IPS-20b (cell line): ENCODE measurements around the gene WNT8A.

Source experiments
- H3K27ac ChIP-seq: one replicate; pipeline ENCODE4 v1.5.1; 2013; ENCODE audit warnings: low read length
- H3K27me3 ChIP-seq: 2 replicates; pipeline ENCODE4 v1.6.1; 2013; ENCODE audit warnings: mild to moderate bottlenecking, low read length, inconsistent platforms; ENCODE audit not compliant: insufficient read depth
- H3K36me3 ChIP-seq: 2 replicates; pipeline ENCODE4 v1.6.1; 2013; ENCODE audit warnings: low read depth, mild to moderate bottlenecking, inconsistent platforms, low read length, moderate library complexity; ENCODE audit not compliant: insufficient read depth
- H3K4me1 ChIP-seq: 2 replicates; pipeline ENCODE4 v1.6.1; 2013; ENCODE audit warnings: mild to moderate bottlenecking, control low read depth, inconsistent platforms, low read length, moderate library complexity; ENCODE audit not compliant: insufficient read depth
- H3K4me3 ChIP-seq: 2 replicates; pipeline ENCODE4 v1.5.1; 2013; ENCODE audit warnings: mild to moderate bottlenecking, low read length, inconsistent platforms
- H3K9ac ChIP-seq: 2 replicates; pipeline ENCODE4 v1.6.1; 2013; ENCODE audit warnings: low read depth, mild to moderate bottlenecking, inconsistent platforms, low read length, moderate library complexity
- H3K9me3 ChIP-seq: 2 replicates; pipeline ENCODE4 v1.6.1; 2013; ENCODE audit warnings: mild to moderate bottlenecking, low read depth, low read length, inconsistent platforms; ENCODE audit not compliant: insufficient read depth

The WNT8A gene

GRCh38 chr5:138111937-138112336 lies 28.1 kb downstream of the WNT8A start:
- Histone ChIP-seq H3K9me3 (no peaks in the 10 kb centered on the region), H3K4me3 (no peak overlapping the region), H3K4me1 (peaks cover 10% of the 10 kb centered on the region; the same call in 1 of the 2 replicates), H3K27me3 (no peaks in the 10 kb centered on the region), H3K27ac (no peak overlapping the region), H3K9ac (no peak overlapping the region), H3K36me3 (no peaks in the 10 kb centered on the region)

- no peaks in the 10 kb centered on the region for H3K9me3 ChIP-seq
- H3K27me3 ChIP-seq: no peaks in the 10 kb centered on the region
- peaks cover 5% of the 10 kb centered on the region; the same call in 1 of the 2 replicates for H3K4me1 ChIP-seq
- H3K9ac ChIP-seq: no peak overlapping the region
- no peak overlapping the region for H3K27ac ChIP-seq
- H3K4me3 ChIP-seq: no peak overlapping the region
- H3K36me3 ChIP-seq: no peaks in the 10 kb centered on the region
These were observed 31.4 kb downstream of the WNT8A start for GRCh38 chr5:138115254-138115653.

DNA sequence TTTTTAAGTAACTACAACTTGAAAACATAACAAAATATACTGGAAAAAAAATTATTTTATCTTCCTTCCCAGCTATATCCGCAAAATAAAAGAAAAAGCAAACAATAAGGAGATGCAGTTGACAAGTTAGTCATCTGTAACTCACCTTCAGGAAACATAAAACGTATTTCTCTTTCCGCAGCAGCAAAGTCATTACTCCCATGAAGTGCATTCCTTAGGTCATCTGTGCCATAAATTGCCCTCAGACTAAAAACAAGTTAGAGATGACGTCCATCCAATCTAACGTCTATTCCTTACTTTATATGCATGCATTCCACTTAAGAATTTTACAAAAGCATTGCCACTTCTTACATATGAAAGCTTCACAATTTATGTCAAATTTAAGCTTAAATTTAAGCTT lies 44.5 kb downstream of the WNT8A start:
- no peak overlapping the region for H3K9ac ChIP-seq
- H3K27ac ChIP-seq: no peak overlapping the region
- peaks cover 4% of the 10 kb centered on the region; the same call in 1 of the 2 replicates for H3K4me1 ChIP-seq
- no peaks in the 10 kb centered on the region for H3K9me3 ChIP-seq
- H3K4me3 ChIP-seq: no peak overlapping the region
- no peaks in the 10 kb centered on the region for H3K36me3 ChIP-seq
- H3K27me3 ChIP-seq: no peaks in the 10 kb centered on the region

GRCh38 chr5:138129347-138129746 lies 45.5 kb downstream of the WNT8A start:
- no peaks in the 10 kb centered on the region for H3K27me3 ChIP-seq
- H3K9me3 ChIP-seq: no peaks in the 10 kb centered on the region
- H3K36me3 ChIP-seq: no peaks in the 10 kb centered on the region
- peaks cover 4% of the 10 kb centered on the region; the same call in 1 of the 2 replicates for H3K4me1 ChIP-seq
- H3K27ac ChIP-seq: no peak overlapping the region
- no peak overlapping the region for H3K4me3 ChIP-seq
- H3K9ac ChIP-seq: no peak overlapping the region

GRCh38 chr5:138132543-138132942 lies 48.7 kb downstream of the WNT8A start:
- Histone ChIP-seq H3K36me3 (no peaks in the 10 kb centered on the region), H3K27me3 (no peaks in the 10 kb centered on the region), H3K27ac (no peak overlapping the region), H3K9me3 (no peaks in the 10 kb centered on the region), H3K9ac (peak overlapping the region; percentile 58; the same call in 1 of the 2 replicates), H3K4me3 (peak overlapping the region; percentile 65; the same call in 1 of the 2 replicates), H3K4me1 (peaks cover 4% of the 10 kb centered on the region; the same call in 1 of the 2 replicates)

- Histone ChIP-seq H3K36me3 (no peaks in the 10 kb centered on the region), H3K4me3 (peak within 1 kb of the TSS; percentile 77), H3K27ac (no peak within 1 kb of the TSS), H3K4me1 (no peaks in the 10 kb centered on the region), H3K9me3 (no peaks in the 10 kb centered on the region), H3K27me3 (no peaks in the 10 kb centered on the region), H3K9ac (peak within 1 kb of the TSS; percentile 12; the same call in 1 of the 2 replicates)
These were observed 55.3 kb downstream of the WNT8A start, which contains the start of gene NME5 for GRCh38 chr5:138138949-138139780. Gene NME5 (minus strand): TSS chr5:138139428. CDS start chr5:138138780, 648 bp downstream.

DNA sequence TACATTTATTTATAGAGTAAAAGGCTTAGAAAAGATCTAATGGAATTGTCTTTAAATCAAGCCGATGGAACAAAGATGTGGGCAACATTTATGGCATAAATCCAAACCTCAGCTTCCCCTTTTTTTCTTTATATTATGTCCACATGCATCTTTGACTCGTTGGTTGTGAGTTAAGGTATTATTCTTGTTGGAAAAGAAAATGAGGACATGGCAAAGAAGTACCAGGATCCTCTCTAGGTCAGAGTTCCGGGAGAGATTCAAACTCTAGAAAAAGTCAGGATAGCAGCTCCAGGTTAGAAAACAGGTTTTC lies 55.9 kb downstream of the WNT8A start:
- Histone ChIP-seq H3K4me1 (no peaks in the 10 kb centered on the region), H3K9me3 (no peaks in the 10 kb centered on the region), H3K9ac (peak overlapping the region; percentile 5; the same call in 1 of the 2 replicates), H3K27ac (no peak overlapping the region), H3K27me3 (no peaks in the 10 kb centered on the region), H3K36me3 (no peaks in the 10 kb centered on the region), H3K4me3 (peak overlapping the region; percentile 77)

DNA sequence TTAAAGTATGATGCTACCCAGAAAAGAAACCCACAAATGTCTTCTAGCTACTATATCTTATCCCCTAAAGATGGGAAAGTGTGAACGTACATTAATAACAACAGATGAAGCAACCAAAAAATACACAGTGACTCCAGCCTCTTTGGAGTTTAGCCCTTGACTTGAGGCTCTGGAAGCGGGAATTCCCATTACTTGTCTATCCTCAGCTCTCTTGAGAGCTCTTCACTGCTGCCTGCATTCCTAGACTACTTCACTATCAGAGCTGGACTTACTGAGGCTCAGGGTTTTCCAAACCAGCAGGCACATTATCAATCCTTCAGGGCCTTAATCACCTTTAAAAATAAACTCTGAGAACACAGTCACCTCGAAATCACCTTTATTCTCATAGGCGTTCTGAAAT lies 56.4 kb downstream of the WNT8A start:
- H3K36me3 ChIP-seq: no peaks in the 10 kb centered on the region
- no peak overlapping the region for H3K4me3 ChIP-seq
- H3K27me3 ChIP-seq: no peaks in the 10 kb centered on the region
- H3K27ac ChIP-seq: no peak overlapping the region
- no peaks in the 10 kb centered on the region for H3K9me3 ChIP-seq
- no peaks in the 10 kb centered on the region for H3K4me1 ChIP-seq
- no peak overlapping the region for H3K9ac ChIP-seq
